Keratinocyte (primary cell): ENCODE data around the gene C10orf67. TPM values are rescaled to one million over a fixed set of nuclear protein-coding genes. Genes with fewer than 3 reads are reported as not detected.
A peak's percentile ranks its signal among the peaks of the same experiment; 100 is the strongest.

Source experiments
- DNase-seq: peaks from one replicate; pipeline ENCODE4 v3.0.0-alpha.2; 2011; ENCODE audit warnings: low read depth, missing footprints, low spot score
- FAIRE-seq: peaks from 2 replicates; lab custom pipeline; 2011; peaks lifted over from hg19 to GRCh38; lab: Jason Lieb, UNC
- H2AFZ ChIP-seq: 2 replicates; pipeline ENCODE4 v1.6.0; 2012; ENCODE audit warnings: low read length, control low read depth, inconsistent platforms; ENCODE audit not compliant: control insufficient read depth
- H3K27ac ChIP-seq: 2 replicates; pipeline ENCODE4 v1.5.1; 2011; ENCODE audit warnings: low read length; ENCODE audit not compliant: control insufficient read depth, insufficient read depth
- H3K27me3 ChIP-seq: 3 replicates; pipeline ENCODE4 v1.6.0; 2011; ENCODE audit warnings: low read length; ENCODE audit not compliant: control insufficient read depth, insufficient read depth; ENCODE audit errors: extremely low read depth
- H3K36me3 ChIP-seq, 2 experiments: 2 replicates in 1 of 2; 3 replicates in 1 of 2; pipeline ENCODE4 v1.5.1; 2011; ENCODE audit warnings: low read length in 2 of 2, mild to moderate bottlenecking in 1 of 2; ENCODE audit not compliant: control insufficient read depth in 2 of 2, insufficient read depth in 2 of 2; ENCODE audit errors: extremely low read depth in 1 of 2
- H3K4me1 ChIP-seq: 3 replicates; pipeline ENCODE4 v1.5.1; 2011; ENCODE audit warnings: low read length; ENCODE audit not compliant: control insufficient read depth, insufficient read depth; ENCODE audit errors: extremely low read depth
- H3K4me2 ChIP-seq: 3 replicates; pipeline ENCODE4 v1.6.0; 2011; ENCODE audit warnings: low read depth, low read length; ENCODE audit not compliant: control insufficient read depth, insufficient read depth; ENCODE audit errors: extremely low read depth
- H3K4me3 ChIP-seq, 3 experiments: fragments of 200-600 bp in 1 of 3; sonication (generic) in 1 of 3; 2 replicates in 2 of 3; 3 replicates in 1 of 3; pipeline ENCODE4 v1.5.1; 2011 to 2016; ENCODE audit warnings: low read length in 3 of 3, mild to moderate bottlenecking in 3 of 3, control low read depth in 2 of 3, inconsistent platforms in 1 of 3, low read depth in 1 of 3, mixed read lengths in 1 of 3, mixed run types in 1 of 3, moderate library complexity in 1 of 3; ENCODE audit not compliant: control insufficient read depth in 2 of 3, insufficient read depth in 2 of 3; ENCODE audit errors: extremely low read depth in 1 of 3
- H3K79me2 ChIP-seq: 2 replicates; pipeline ENCODE4 v1.6.0; 2012; ENCODE audit warnings: low read length; ENCODE audit not compliant: control insufficient read depth, insufficient read depth
- H3K9ac ChIP-seq: 3 replicates; pipeline ENCODE4 v1.6.0; 2011; ENCODE audit warnings: low read length; ENCODE audit not compliant: control insufficient read depth, insufficient read depth; ENCODE audit errors: extremely low read depth
- H3K9me1 ChIP-seq: 3 replicates; pipeline ENCODE4 v1.6.0; 2011; ENCODE audit warnings: low read length; ENCODE audit not compliant: control insufficient read depth, insufficient read depth; ENCODE audit errors: extremely low read depth
- H3K9me3 ChIP-seq: 2 replicates; pipeline ENCODE4 v1.5.1; 2012; ENCODE audit warnings: low read depth, low read length; ENCODE audit not compliant: control insufficient read depth
- H4K20me1 ChIP-seq: 3 replicates; pipeline ENCODE4 v1.6.0; 2011; ENCODE audit warnings: low read length; ENCODE audit not compliant: control insufficient read depth, insufficient read depth; ENCODE audit errors: extremely low read depth
- CTCF ChIP-seq, 3 experiments: IDR thresholded peaks in 1 of 3; conservative IDR thresholded peaks in 1 of 3; optimal IDR thresholded peaks in 1 of 3; 2 replicates in 2 of 3; 3 replicates in 1 of 3; pipeline versions ENCODE3 to v1.5.1; 2011; ENCODE audit warnings: low read length in 3 of 3, mild to moderate bottlenecking in 3 of 3, moderate library complexity in 2 of 3, control low read depth in 1 of 3, inconsistent platforms in 1 of 3; ENCODE audit not compliant: insufficient read depth in 2 of 3; ENCODE audit errors: extremely low read depth in 1 of 3
- EZH2 ChIP-seq: IDR thresholded peaks from one replicate; pipeline ENCODE4 v1.6.1; 2012; ENCODE audit warnings: inconsistent platforms, mild to moderate bottlenecking, low read length, moderate library complexity
- dilution Hi-C: fragments of 300-500 bp; cut with MboI; formaldehyde crosslinking; loops from one replicate; pipeline ENCODE4 v1.7.0; 2020; ENCODE audit warnings: low sequenced_read_pairs; ENCODE audit not compliant: extremely low pct_ligation_motif_present
- polyA plus RNA-seq, 5 experiments: library from polyadenylated mRNA; depleted of rRNA in 3 of 5; stranded (reverse) in 3 of 5; stranded (forward) in 1 of 5; unstranded in 1 of 5; fragments of >200 nt; gene quantifications; 1 replicate in 1 of 5; 2 replicates in 3 of 5; 3 replicates in 1 of 5; pipeline versions ENCODE4 v1.2.1 to v1.2.3, GENCODE V29; 2011 to 2012; ENCODE audit warnings: missing spikeins in 2 of 5, low read depth in 1 of 5, low replicate concordance in 1 of 5

The C10orf67 gene
- polyA plus RNA-seq, 1 donor (not counting 4 experiments of a cell fraction or from before 2014, with no cell fraction given), result 0.26 TPM

- no peak overlapping the region for H3K9ac ChIP-seq
- TF ChIP-seq EZH2 (peak; percentile 31), CTCF (optimal IDR thresholded peaks at IDR 0.05 in 1 of 3, IDR thresholded peaks at IDR 0.05 in 1 of 3, conservative IDR thresholded peaks at IDR 0.05 in 1 of 3; ENCODE audit: extremely low read depth in 1 of 3, insufficient read depth in 2 of 3, low read length in 3 of 3) (no peak)
- no peaks in the 10 kb centered on the region for H3K79me2 ChIP-seq
- H3K4me3 ChIP-seq, result no peak overlapping the region
- no peak overlapping the region for H3K4me2 ChIP-seq
- H2AFZ ChIP-seq, result no peak overlapping the region
- H3K27me3 ChIP-seq, result peaks cover 96% of the 10 kb centered on the region
- no peak overlapping the region for H3K27ac ChIP-seq
- H3K36me3 ChIP-seq, result no peaks in the 10 kb centered on the region
- DNase-seq (no peak), FAIRE-seq (no peak)
- no peaks in the 10 kb centered on the region for H3K9me3 ChIP-seq
- dilution Hi-C loops, result no loop called here
- no peaks in the 10 kb centered on the region for H3K9me1 ChIP-seq
- no peaks in the 10 kb centered on the region for H4K20me1 ChIP-seq
- no peaks in the 10 kb centered on the region for H3K4me1 ChIP-seq
Observed at GRCh38 chr10:23196915-23197314, 147.7 kb downstream of the C10orf67 start.

- TF ChIP-seq EZH2 (no peak), CTCF (optimal IDR thresholded peaks at IDR 0.05 in 1 of 3, IDR thresholded peaks at IDR 0.05 in 1 of 3, conservative IDR thresholded peaks at IDR 0.05 in 1 of 3; ENCODE audit: extremely low read depth in 1 of 3, insufficient read depth in 2 of 3, low read length in 3 of 3) (no peak)
- Histone ChIP-seq H3K4me3 (no peak overlapping the region), H3K27ac (no peak overlapping the region), H3K36me3 (no peaks in the 10 kb centered on the region), H3K9me3 (no peaks in the 10 kb centered on the region), H3K79me2 (no peaks in the 10 kb centered on the region), H3K4me1 (no peaks in the 10 kb centered on the region), H3K4me2 (no peak overlapping the region), H3K9ac (no peak overlapping the region), H2AFZ (no peak overlapping the region), H4K20me1 (no peaks in the 10 kb centered on the region), H3K27me3 (peaks cover 98% of the 10 kb centered on the region), H3K9me1 (no peaks in the 10 kb centered on the region)
- FAIRE-seq (no peak), DNase-seq (no peak)
- dilution Hi-C loops, result no loop called here
Observed at GRCh38 chr10:23195846-23196600, 148.6 kb downstream of the C10orf67 start.
